ENCODE results near the gene FGGY.

Gene FGGY

GRCh38 chr1:59670662-59671061, 373.8 kb downstream of the FGGY start:
- DNase-seq = no peak

- no peak for DNase-seq
These were observed 374.4 kb downstream of the FGGY start for GRCh38 chr1:59671066-59671952.

GRCh38 chr1:59671953-59672305, 375.0 kb downstream of the FGGY start:
- no peak for DNase-seq

GRCh38 chr1:59672851-59673572, 376.1 kb downstream of the FGGY start:
- DNase-seq = no peak

- DNase-seq = no peak
These were observed 376.9 kb downstream of the FGGY start for GRCh38 chr1:59673573-59674450.

- DNase-seq = no peak
These were observed 377.7 kb downstream of the FGGY start for GRCh38 chr1:59674595-59674994.

- no peak for DNase-seq
These were observed 379.0 kb downstream of the FGGY start for GRCh38 chr1:59675936-59676335.

GRCh38 chr1:59678040-59678439, 381.1 kb downstream of the FGGY start:
- no peak for DNase-seq

GRCh38 chr1:59678493-59679228, 381.8 kb downstream of the FGGY start:
- no peak for DNase-seq

GRCh38 chr1:59680044-59680443, 383.1 kb downstream of the FGGY start:
- no peak for DNase-seq

- no peak for DNase-seq
These were observed 385.6 kb downstream of the FGGY start for GRCh38 chr1:59682396-59683080.

GRCh38 chr1:59683197-59683596, 386.3 kb downstream of the FGGY start:
- DNase-seq = no peak

- DNase-seq = no peak
These were observed 387.8 kb downstream of the FGGY start for GRCh38 chr1:59684698-59685097.

- DNase-seq = no peak
These were observed 388.2 kb downstream of the FGGY start for GRCh38 chr1:59685101-59685500.

- DNase-seq = no peak
These were observed 388.8 kb downstream of the FGGY start for GRCh38 chr1:59685666-59686065.

GRCh38 chr1:59686170-59686569, 389.3 kb downstream of the FGGY start:
- no peak for DNase-seq

GRCh38 chr1:59686574-59686973, 389.7 kb downstream of the FGGY start:
- DNase-seq = no peak

- DNase-seq = no peak
These were observed 390.2 kb downstream of the FGGY start for GRCh38 chr1:59687081-59687480.

- no peak for DNase-seq
These were observed 392.1 kb downstream of the FGGY start for GRCh38 chr1:59688976-59689375.

- no peak for DNase-seq
These were observed 392.8 kb downstream of the FGGY start for GRCh38 chr1:59689730-59690129.

GRCh38 chr1:59690171-59690930, 393.5 kb downstream of the FGGY start:
- DNase-seq = no peak
